Sigmoid colon (tissue), 3 donors: ENCODE measurements around the gene GRIK4.

ENCODE experiments used
- CTCF ChIP-seq, 4 experiments: fragments of 450-650 bp in 3 of 4; fragments of 200-600 bp in 1 of 4; IDR thresholded peaks; one replicate each; pipeline ENCODE4 v1.5.1; 2016 to 2019; ENCODE audit warnings: antibody characterized with exemption in 4 of 4, mild to moderate bottlenecking in 3 of 4, moderate library complexity in 2 of 4
- POLR2A ChIP-seq, 2 donors: fragments of 450-650 bp; IDR thresholded peaks; one replicate each; pipeline ENCODE4 v1.6.1; 2016; ENCODE audit warnings: antibody characterized with exemption in 2 of 2, mild to moderate bottlenecking in 2 of 2, moderate library complexity in 2 of 2

GRCh38 chr11:120586728-120587127 is 75.2 kb downstream of the GRIK4 start:
- TF ChIP-seq CTCF (IDR thresholded peaks at IDR 0.05): no peak
- TF ChIP-seq POLR2A (IDR thresholded peaks at IDR 0.05): no peak
